DOHH2 (cell line): ENCODE data around the gene GUK1.

Source experiments
- CTCF ChIP-seq: fragments of 200-600 bp; sonication (generic); IDR thresholded peaks from one replicate; pipeline ENCODE4 v1.5.1; 2014; ENCODE audit warnings: antibody characterized with exemption, mild to moderate bottlenecking, low read depth, low read length; ENCODE audit not compliant: poor library complexity, severe bottlenecking
- EZH2phosphoT487 ChIP-seq: fragments of 200-600 bp; sonication (generic); IDR thresholded peaks from 2 replicates; pipeline ENCODE4 v1.6.1; 2017; ENCODE audit warnings: borderline replicate concordance, mild to moderate bottlenecking, antibody characterized with exemption, low read length, moderate library complexity, mixed read lengths

- no peak for TF ChIP-seq CTCF
- no peak for TF ChIP-seq EZH2phosphoT487
These were observed 55.1 kb downstream of the GUK1 start for GRCh38 chr1:228194921-228195812.
